ENCODE measurements around the gene C9orf153. TPM values are rescaled to one million over a fixed set of nuclear protein-coding genes. Genes with fewer than 3 reads are reported as not detected.
A peak's percentile ranks its signal among the peaks of the same experiment; 100 is the strongest.

The C9orf153 gene
- total RNA-seq, result under 1 TPM in 5 of 9 donors, not detected in 4; 0.21 to 0.72 (median 0.42) TPM
- under 1 TPM; 0.14 to 0.50 TPM for polyA plus RNA-seq
- long read RNA-seq, donor 1, result 0 reads
- long read RNA-seq, donor 2, result 0 reads
- long read RNA-seq, donor 3, result 0 reads

- intact Hi-C loops (cut with DNase I), result loop anchor here in 1 of 10 donors (10.0 kb wide), 1 partner anchor 55 kb away; no protein-coding TSS in a partner anchor
- DNase-seq, result no peak
- TF ChIP-seq POLR2A (IDR thresholded peaks at IDR 0.05), result no peak
- TF ChIP-seq, protein P1, sequence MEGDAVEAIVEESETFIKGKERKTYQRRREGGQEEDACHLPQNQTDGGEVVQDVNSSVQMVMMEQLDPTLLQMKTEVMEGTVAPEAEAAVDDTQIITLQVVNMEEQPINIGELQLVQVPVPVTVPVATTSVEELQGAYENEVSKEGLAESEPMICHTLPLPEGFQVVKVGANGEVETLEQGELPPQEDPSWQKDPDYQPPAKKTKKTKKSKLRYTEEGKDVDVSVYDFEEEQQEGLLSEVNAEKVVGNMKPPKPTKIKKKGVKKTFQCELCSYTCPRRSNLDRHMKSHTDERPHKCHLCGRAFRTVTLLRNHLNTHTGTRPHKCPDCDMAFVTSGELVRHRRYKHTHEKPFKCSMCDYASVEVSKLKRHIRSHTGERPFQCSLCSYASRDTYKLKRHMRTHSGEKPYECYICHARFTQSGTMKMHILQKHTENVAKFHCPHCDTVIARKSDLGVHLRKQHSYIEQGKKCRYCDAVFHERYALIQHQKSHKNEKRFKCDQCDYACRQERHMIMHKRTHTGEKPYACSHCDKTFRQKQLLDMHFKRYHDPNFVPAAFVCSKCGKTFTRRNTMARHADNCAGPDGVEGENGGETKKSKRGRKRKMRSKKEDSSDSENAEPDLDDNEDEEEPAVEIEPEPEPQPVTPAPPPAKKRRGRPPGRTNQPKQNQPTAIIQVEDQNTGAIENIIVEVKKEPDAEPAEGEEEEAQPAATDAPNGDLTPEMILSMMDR (IDR thresholded peaks at IDR 0.05), result no peak
Measured at GRCh38 chr9:86259557-86259956, at the start of gene C9orf153. Gene C9orf153 (minus strand): TSS chr9:86259657. CDS start chr9:86229603, 30,054 bp downstream.

DNA sequence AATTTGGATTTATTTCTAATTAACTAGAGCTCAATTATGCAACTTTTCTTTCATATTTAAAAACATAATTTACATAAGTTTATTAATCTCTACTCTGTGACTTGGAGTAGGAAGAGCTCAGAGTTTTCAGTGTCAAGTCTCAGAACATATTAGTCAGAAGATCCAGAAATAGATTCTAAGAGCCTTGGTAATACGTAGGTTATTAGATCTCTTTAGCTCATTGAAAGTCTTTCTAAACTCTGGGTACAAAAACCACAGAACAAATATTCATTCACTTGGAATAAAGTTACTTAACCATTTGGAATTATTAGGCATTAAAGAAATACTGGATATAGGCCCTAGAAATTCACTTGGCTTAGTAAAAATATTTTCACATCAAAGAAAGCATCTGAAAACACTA is 49.2 kb upstream of the C9orf153 start:
- Histone ChIP-seq H3K4me3 (no peak overlapping the region), H3K27me3 (no peaks in the 10 kb centered on the region), H3K36me3 (peaks cover 0 to 86% (median 84%) of the 10 kb centered on the region in 9 donors), H3K4me1 (no peaks in the 10 kb centered on the region), H3K9me3 (no peaks in the 10 kb centered on the region), H3K27ac (no peak overlapping the region)
- ATAC-seq (peak in 2 of 4 donors; percentile 60 to 79), DNase-seq (no peak)
- 55 to 67% (median 57%) methylated on average over 1 of the region's 1 CpG for WGBS, 4 donors
- no peak for TF ChIP-seq POLR2A (IDR thresholded peaks at IDR 0.05)
- TF ChIP-seq, protein P1 (IDR thresholded peaks at IDR 0.05), result no peak
- intact Hi-C loops (cut with DNase I), result no loop called here

More at GRCh38 chr9:86259557-86259956, at the start of gene C9orf153:
- ATAC-seq, result no peak
- no peaks in the 10 kb centered on the region for H3K27me3 ChIP-seq
- H3K27ac ChIP-seq, result no peak within 1 kb of the TSS
- peaks cover 0 to 32% (median 17%) of the 10 kb centered on the region in 9 donors for H3K36me3 ChIP-seq
- no peak within 1 kb of the TSS for H3K4me3 ChIP-seq
- H3K9me3 ChIP-seq, result no peaks in the 10 kb centered on the region
- WGBS, 4 donors, result 79 to 84% (median 82%) methylated on average over 8 of the region's 8 CpGs
- H3K4me1 ChIP-seq, result peaks cover 0 to 7% (median 0%) of the 10 kb centered on the region in 12 donors

DNA sequence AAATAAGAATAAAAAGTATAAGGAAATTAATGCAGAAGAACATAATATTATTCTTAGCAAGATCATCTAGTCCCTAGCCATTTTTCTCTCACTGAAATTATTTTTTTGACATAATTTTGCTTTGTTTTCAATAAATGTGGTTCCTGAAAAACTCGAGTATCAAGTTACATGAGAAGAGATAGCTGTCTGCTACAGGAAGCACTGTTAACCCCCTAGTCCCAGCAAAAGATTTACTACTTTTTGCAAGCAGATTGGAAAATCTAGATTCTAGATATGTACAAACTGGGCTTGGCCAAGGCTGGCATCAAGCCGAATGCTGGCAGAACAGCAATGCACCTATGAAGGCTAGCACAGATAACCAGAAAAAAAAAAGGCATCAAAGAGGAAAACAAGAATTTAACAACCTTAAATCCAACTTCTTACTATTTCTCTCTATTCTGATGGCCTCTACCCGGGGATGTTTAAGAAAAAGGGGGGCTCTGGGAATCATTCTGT is 44.8 kb upstream of the C9orf153 start:
- H3K9me3 ChIP-seq, result no peaks in the 10 kb centered on the region
- peaks cover 0 to 100% (median 100%) of the 10 kb centered on the region in 9 donors for H3K36me3 ChIP-seq
- H3K27ac ChIP-seq, result no peak overlapping the region
- ATAC-seq, result no peak
- H3K27me3 ChIP-seq, result no peaks in the 10 kb centered on the region
- intact Hi-C loops (cut with DNase I), result no loop called here
- no peaks in the 10 kb centered on the region for H3K4me1 ChIP-seq
- WGBS, 4 donors, result 62 to 68% (median 65%) methylated on average over 3 of the region's 3 CpGs
- TF ChIP-seq, protein P1 (IDR thresholded peaks at IDR 0.05), result no peak
- no peak for TF ChIP-seq POLR2A (IDR thresholded peaks at IDR 0.05)
- H3K4me3 ChIP-seq, result no peak overlapping the region
- DNase-seq, result no peak

GRCh38 chr9:86303316-86303975 is 44.0 kb upstream of the C9orf153 start:
- no peaks in the 10 kb centered on the region for H3K27me3 ChIP-seq
- no peak overlapping the region for H3K27ac ChIP-seq
- WGBS, 4 donors, result 83 to 91% (median 85%) methylated on average over 4 of the region's 4 CpGs
- H3K4me1 ChIP-seq, result no peaks in the 10 kb centered on the region
- peaks cover 0 to 100% (median 100%) of the 10 kb centered on the region in 9 donors for H3K36me3 ChIP-seq
- intact Hi-C loops (cut with DNase I), result no loop called here
- no peak overlapping the region for H3K4me3 ChIP-seq
- ATAC-seq (no peak), DNase-seq (no peak)
- no peak for TF ChIP-seq POLR2A (IDR thresholded peaks at IDR 0.05)
- TF ChIP-seq, protein P1 (IDR thresholded peaks at IDR 0.05), result no peak
- H3K9me3 ChIP-seq, result no peaks in the 10 kb centered on the region

Measured in heart left ventricle (tissue), 16 donors.